ENCODE results near the gene PUM2.

Gene PUM2

GRCh38 chr2:20229322-20230113, 121.1 kb downstream of the PUM2 start:
- no peak for DNase-seq

GRCh38 chr2:20227894-20228505, 122.6 kb downstream of the PUM2 start:
- no peak for DNase-seq

- no peak for DNase-seq
These were observed 124.5 kb downstream of the PUM2 start for GRCh38 chr2:20226152-20226545.

GRCh38 chr2:20225294-20226151, 125.1 kb downstream of the PUM2 start:
- no peak for DNase-seq

- no peak for DNase-seq
These were observed 125.8 kb downstream of the PUM2 start, which contains the start of gene SDC1 for GRCh38 chr2:20224716-20225293. TSS of gene SDC1 (minus strand) at chr2:20225130. CDS start at chr2:20224867, 263 bp downstream.

GRCh38 chr2:20224164-20224715, 126.4 kb downstream of the PUM2 start:
- no peak for DNase-seq

- DNase-seq, result no peak
These were observed 127.1 kb downstream of the PUM2 start for GRCh38 chr2:20223407-20224163.

GRCh38 chr2:20222769-20223406, 127.8 kb downstream of the PUM2 start:
- DNase-seq, result no peak

GRCh38 chr2:20222014-20222768, 128.5 kb downstream of the PUM2 start:
- no peak for DNase-seq

- no peak for DNase-seq
These were observed 129.1 kb downstream of the PUM2 start for GRCh38 chr2:20221555-20221973.

- no peak for DNase-seq
These were observed 129.7 kb downstream of the PUM2 start for GRCh38 chr2:20220806-20221554.

- DNase-seq, result no peak
These were observed 130.8 kb downstream of the PUM2 start for GRCh38 chr2:20219763-20220380.

- DNase-seq, result no peak
These were observed 132.0 kb downstream of the PUM2 start for GRCh38 chr2:20218331-20219320.

- DNase-seq, result no peak
These were observed 133.3 kb downstream of the PUM2 start for GRCh38 chr2:20217041-20217970.

- no peak for DNase-seq
These were observed 134.3 kb downstream of the PUM2 start for GRCh38 chr2:20216130-20217025.

Measured in NCI-H2029 treated with DMSO at 0.1 percent for 48 hours (cell line).